DLD1 (cell line): ENCODE results near the gene FOXP1.

ENCODE experiments used
- in situ Hi-C: cut with HindIII; loops from 2 replicates; pipeline ENCODE4 v1.10.0; 2017; ENCODE audit warnings: low sequenced_read_pairs

FOXP1 gene

GRCh38 chr3:71118436-71118835 lies 465.1 kb downstream of the FOXP1 start:
- in situ Hi-C loops = no loop called here

GRCh38 chr3:71117572-71118247 lies 465.8 kb downstream of the FOXP1 start:
- in situ Hi-C loops = no loop called here

GRCh38 chr3:71114610-71115009 lies 468.9 kb downstream of the FOXP1 start:
- in situ Hi-C loops = no loop called here

DNA sequence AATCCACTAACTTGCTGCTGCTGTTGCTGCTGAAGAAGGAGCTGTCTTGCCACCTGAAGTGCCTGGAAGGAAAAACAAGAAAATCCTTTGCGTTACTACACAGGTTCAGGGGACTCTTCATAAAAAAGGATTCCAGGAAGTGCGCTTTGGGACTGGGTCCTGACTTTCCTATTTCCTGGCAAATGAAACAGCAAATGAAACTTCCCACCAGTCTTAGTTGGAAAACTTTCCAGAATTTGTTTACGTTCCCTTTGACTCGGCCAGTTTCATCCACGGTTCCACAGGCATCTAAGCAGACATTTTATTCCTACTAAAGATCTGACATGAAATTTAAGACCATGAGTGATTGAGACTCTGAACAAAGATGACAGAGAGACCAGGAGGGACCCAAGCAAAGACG lies 471.0 kb downstream of the FOXP1 start:
- in situ Hi-C loops = no loop called here

- in situ Hi-C loops = no loop called here
These were observed 471.6 kb downstream of the FOXP1 start for GRCh38 chr3:71111784-71112440.

GRCh38 chr3:71110385-71111222 lies 472.9 kb downstream of the FOXP1 start:
- in situ Hi-C loops = no loop called here

- in situ Hi-C loops = no loop called here
These were observed 473.6 kb downstream of the FOXP1 start for GRCh38 chr3:71109977-71110285.

- in situ Hi-C loops = no loop called here
These were observed 474.1 kb downstream of the FOXP1 start for GRCh38 chr3:71109241-71109976.

GRCh38 chr3:71107926-71108325 lies 475.6 kb downstream of the FOXP1 start:
- in situ Hi-C loops = no loop called here

GRCh38 chr3:71104976-71105375 lies 478.6 kb downstream of the FOXP1 start:
- in situ Hi-C loops = no loop called here

GRCh38 chr3:71104556-71104955 lies 479.0 kb downstream of the FOXP1 start:
- in situ Hi-C loops = no loop called here

DNA sequence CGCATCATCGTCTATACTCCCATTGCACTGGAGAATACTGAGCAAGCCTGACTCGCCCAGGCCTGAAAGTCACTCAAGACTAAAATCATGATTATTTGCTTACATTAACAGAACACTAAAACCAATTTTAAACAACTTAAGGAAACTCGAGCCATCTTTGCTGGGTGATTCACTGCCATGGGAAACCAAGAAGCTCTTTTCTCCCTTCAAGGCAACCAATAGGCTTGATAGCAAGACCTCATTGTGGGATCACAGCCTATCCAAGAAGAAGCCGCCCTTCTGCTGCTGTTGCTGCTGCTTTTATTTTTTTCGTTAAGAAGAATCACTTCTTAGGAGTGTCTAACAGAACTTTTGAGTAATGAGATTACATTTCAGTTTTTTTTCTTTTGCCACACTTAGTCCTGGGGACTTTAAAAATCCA lies 479.4 kb downstream of the FOXP1 start:
- in situ Hi-C loops = no loop called here

DNA sequence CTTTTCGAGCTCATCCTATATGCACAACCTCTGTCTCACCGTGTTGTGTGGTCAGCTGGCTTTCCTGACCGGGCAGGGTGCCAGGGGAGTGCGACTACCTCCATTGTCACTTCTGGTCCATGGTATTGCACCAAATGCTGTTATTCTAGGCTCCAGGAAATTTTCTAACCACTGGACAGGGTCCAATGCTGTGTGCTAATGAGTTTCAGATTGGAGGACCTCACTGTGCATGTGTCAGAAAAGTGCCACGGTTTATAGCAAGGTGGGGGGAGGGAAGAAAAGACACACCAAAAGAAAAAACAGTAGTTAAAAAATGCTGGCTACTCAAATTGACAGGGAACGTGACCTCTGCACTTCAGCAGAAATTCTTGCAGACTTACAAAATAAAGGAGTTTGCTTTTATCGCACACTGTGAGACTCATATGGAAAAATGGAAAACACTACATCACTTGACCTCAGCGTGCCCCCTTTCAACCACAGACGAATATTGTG lies 480.1 kb downstream of the FOXP1 start:
- in situ Hi-C loops = no loop called here

GRCh38 chr3:71102111-71102983 lies 481.2 kb downstream of the FOXP1 start:
- in situ Hi-C loops = no loop called here

DNA sequence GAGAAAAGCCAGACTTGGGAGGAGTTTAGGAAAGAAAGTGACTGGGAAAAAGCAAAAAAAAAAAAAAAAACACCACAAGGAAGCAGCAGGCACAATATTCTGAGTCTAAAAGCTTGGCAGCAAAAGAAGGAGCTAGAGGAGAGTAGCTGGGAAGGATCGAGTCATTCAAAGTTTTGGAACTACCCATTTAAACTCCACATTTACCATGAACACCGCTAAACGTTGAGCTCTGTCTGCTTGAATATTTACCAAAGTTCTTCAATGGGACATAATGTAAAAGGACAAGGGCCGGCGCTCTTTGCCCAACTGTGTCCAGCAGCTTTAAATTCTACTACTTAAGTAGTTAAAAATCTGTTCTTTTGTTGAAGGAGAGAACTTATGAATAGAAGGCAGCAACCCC lies 481.9 kb downstream of the FOXP1 start:
- in situ Hi-C loops = no loop called here

GRCh38 chr3:71101014-71101413 lies 482.5 kb downstream of the FOXP1 start:
- in situ Hi-C loops = no loop called here

- in situ Hi-C loops = no loop called here
These were observed 483.4 kb downstream of the FOXP1 start for GRCh38 chr3:71099997-71100719.

DNA sequence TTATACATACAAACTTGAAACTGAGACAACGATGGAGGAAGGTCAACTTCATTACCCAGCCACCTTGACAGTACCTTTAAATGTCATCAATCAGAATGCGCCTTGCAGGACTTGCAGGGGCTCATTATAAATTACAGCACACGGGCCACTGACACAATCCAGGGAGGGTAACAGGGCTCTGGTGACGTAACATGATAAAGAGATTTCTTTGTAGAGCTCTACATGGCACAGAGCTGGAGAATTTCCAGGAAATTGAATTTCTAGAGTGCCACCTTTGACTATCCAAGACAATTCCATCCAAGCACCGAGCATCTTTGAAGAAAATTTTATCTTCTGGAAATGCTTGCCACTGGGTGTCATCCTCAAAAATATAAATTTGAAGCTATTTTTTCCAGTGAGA lies 486.0 kb downstream of the FOXP1 start:
- in situ Hi-C loops = no loop called here

GRCh38 chr3:71095511-71096291 lies 487.8 kb downstream of the FOXP1 start:
- in situ Hi-C loops = no loop called here
